GM06990 (cell line): ENCODE data around the gene ZBTB22.

ENCODE experiments used
- DNase-seq: peaks from one replicate; pipeline ENCODE4 v3.0.0-alpha.2; 2011; ENCODE audit not compliant: insufficient read length; ENCODE audit errors: extremely low read depth
- H3K27me3 ChIP-seq: replicated peaks from 2 replicates; pipeline ENCODE4 v1.6.0; 2011; ENCODE audit warnings: low read length; ENCODE audit not compliant: control insufficient read depth, insufficient read depth
- H3K36me3 ChIP-seq: 2 replicates; pipeline ENCODE4 v1.5.1; 2011; ENCODE audit warnings: low read length; ENCODE audit not compliant: control insufficient read depth, insufficient read depth
- H3K4me3 ChIP-seq: replicated peaks from 2 replicates; pipeline ENCODE4 v1.5.1; 2011; ENCODE audit warnings: low read depth, mild to moderate bottlenecking, control low read depth, low read length
- CTCF ChIP-seq: IDR thresholded peaks from 2 replicates; pipeline ENCODE4 v1.5.1; 2011; ENCODE audit warnings: low read length, control low read depth, mild to moderate bottlenecking, inconsistent platforms; ENCODE audit not compliant: insufficient read depth, poor library complexity, severe bottlenecking

ZBTB22 gene

GRCh38 chr6:33292996-33293682 is 24.4 kb downstream of the ZBTB22 start:
- Histone ChIP-seq H3K36me3 (peaks cover 10% of the 10 kb centered on the region), H3K4me3 (no peak overlapping the region), H3K27me3 (no peaks in the 10 kb centered on the region)
- TF ChIP-seq CTCF, result no peak
- DNase-seq, result no peak

- TF ChIP-seq CTCF, result no peak
- H3K4me3 ChIP-seq, result peak overlapping the region; percentile 93
- DNase-seq, result no peak
- no peaks in the 10 kb centered on the region for H3K27me3 ChIP-seq
- peaks cover 18% of the 10 kb centered on the region for H3K36me3 ChIP-seq
Measured at GRCh38 chr6:33290459-33290858, 27.1 kb downstream of the ZBTB22 start.

GRCh38 chr6:33289784-33290315 is 27.7 kb downstream of the ZBTB22 start:
- Histone ChIP-seq H3K36me3 (peaks cover 21% of the 10 kb centered on the region), H3K4me3 (peak overlapping the region; percentile 93), H3K27me3 (no peaks in the 10 kb centered on the region)
- no peak for TF ChIP-seq CTCF
- DNase-seq, result no peak

- H3K4me3 ChIP-seq, result peak within 1 kb of the TSS; percentile 93
- no peak for TF ChIP-seq CTCF
- H3K27me3 ChIP-seq, result no peaks in the 10 kb centered on the region
- peaks cover 20% of the 10 kb centered on the region for H3K36me3 ChIP-seq
- peak; percentile 84 for DNase-seq
Measured at GRCh38 chr6:33288921-33289783, 28.4 kb downstream of the ZBTB22 start, which contains the start of the genes PFDN6 and WDR46. Gene PFDN6 (plus strand): TSS chr6:33289601. CDS start chr6:33289857, 256 bp downstream. Gene WDR46 (minus strand): TSS chr6:33289239. CDS start chr6:33289170, 69 bp downstream.

DNA sequence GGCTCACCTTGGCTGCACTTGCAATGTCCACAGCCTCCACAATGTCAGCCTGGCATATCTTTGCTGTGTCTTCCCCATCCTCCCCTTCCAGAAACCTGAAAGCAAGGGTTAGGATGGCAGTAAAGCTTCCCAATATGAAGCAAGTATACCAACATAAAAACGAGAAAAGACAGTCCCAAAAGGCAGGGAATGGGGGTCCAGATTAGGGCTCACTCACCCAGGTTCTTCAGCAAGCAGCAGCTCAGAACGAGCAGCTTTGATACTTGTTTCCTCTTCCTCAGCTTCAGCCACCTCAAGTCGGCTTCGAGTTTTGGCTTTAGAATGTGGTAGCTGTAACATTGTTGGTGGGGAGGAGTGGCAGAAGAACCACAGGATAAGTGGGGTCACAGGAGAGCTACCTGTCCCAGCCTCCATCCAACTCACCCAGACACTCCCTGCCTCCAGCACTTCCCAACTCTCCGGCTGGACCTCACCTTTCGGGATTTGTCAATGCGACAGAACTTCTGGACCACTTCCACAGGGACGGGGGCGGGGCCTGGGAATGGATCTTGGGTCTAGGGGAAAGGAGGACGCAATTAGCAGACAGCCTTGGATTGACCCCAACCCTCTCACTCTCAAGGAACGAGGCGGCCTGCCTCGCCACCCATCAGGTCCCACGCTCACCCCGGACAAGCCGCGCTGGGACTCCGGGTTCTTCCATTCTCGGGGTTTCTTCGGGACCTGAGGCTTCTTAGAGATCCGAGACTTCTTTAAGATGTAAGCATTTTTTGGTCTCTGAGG is 29.2 kb downstream of the ZBTB22 start:
- Histone ChIP-seq H3K36me3 (peaks cover 19% of the 10 kb centered on the region), H3K4me3 (peak overlapping the region; percentile 93), H3K27me3 (no peaks in the 10 kb centered on the region)
- DNase-seq, result no peak
- no peak for TF ChIP-seq CTCF
